ENCODE data around the gene C2CD2L. TPM values are rescaled to one million over a fixed set of nuclear protein-coding genes. Genes with fewer than 3 reads are reported as not detected.

Gene C2CD2L
- total RNA-seq, 2 donors from 2014 or later: 5.1 to 9.0 TPM

DNA sequence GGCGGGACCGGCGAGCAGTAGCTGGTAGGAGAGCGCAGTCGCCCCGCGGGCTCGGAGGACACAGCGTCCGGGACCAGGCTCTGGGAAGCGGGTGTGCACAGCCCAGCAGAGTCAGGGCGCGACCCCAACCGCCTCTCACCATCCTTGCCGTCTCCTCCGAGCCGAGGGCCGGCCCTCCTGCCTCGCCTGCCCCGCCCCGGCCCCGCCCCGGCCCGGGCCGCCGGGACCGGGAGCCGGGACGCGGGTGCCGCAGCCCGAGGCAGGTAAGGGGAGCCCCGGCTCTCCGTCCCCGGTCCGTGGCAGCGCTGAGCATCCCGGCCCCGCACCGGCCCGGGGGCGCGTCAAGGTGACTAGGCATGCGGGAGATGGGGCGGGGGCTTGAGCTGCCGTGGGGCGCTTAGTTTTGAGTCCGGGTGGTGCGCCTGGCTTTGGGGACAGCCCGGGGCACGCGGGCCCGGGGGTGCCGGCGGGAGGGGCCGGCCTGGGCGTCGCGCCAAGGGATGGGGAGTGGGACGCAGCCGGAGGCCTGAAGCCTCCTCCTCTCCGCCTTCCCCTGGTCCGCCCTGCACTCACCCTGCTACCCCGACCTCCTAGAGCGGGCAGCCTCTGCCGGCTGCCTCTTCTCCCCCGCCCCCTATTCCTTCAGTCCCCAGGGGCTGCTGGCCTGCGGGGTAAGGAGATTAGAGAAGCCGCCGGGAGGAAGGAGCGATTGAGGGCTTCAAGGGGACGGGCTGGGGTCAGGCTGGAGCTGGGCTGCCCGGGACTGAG is 42.1 kb downstream of the C2CD2L start, which contains the start of gene ABCG4:
ABCG4 (plus strand) TSS at position 35 of the 768 bp plus-strand sequence. CDS start 914 bp downstream, outside the sequence.
- TF ChIP-seq, protein P1, sequence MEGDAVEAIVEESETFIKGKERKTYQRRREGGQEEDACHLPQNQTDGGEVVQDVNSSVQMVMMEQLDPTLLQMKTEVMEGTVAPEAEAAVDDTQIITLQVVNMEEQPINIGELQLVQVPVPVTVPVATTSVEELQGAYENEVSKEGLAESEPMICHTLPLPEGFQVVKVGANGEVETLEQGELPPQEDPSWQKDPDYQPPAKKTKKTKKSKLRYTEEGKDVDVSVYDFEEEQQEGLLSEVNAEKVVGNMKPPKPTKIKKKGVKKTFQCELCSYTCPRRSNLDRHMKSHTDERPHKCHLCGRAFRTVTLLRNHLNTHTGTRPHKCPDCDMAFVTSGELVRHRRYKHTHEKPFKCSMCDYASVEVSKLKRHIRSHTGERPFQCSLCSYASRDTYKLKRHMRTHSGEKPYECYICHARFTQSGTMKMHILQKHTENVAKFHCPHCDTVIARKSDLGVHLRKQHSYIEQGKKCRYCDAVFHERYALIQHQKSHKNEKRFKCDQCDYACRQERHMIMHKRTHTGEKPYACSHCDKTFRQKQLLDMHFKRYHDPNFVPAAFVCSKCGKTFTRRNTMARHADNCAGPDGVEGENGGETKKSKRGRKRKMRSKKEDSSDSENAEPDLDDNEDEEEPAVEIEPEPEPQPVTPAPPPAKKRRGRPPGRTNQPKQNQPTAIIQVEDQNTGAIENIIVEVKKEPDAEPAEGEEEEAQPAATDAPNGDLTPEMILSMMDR (IDR thresholded peaks at IDR 0.05): no peak
- TF ChIP-seq POLR2A (IDR thresholded peaks at IDR 0.05) (no peak), POLR2AphosphoS5 (IDR thresholded peaks at IDR 0.05) (no peak)
- Histone ChIP-seq H3K4me3 (peak within 1 kb of the TSS; percentile 41 to 50), H3K9me3 (no peaks in the 10 kb centered on the region), H3K4me1 (replicated peaks) (no peaks in the 10 kb centered on the region), H3K36me3 (no peaks in the 10 kb centered on the region), H3K27me3 (replicated peaks; ENCODE audit: insufficient read depth) (no peaks in the 10 kb centered on the region), H3K27ac (no peak within 1 kb of the TSS)
- 1% methylated on average over 54 of the region's 73 CpGs for WGBS
- intact Hi-C loops (cut with DNase I): no loop called here
- DNase-seq (ENCODE audit: low spot score): no peak

DNA sequence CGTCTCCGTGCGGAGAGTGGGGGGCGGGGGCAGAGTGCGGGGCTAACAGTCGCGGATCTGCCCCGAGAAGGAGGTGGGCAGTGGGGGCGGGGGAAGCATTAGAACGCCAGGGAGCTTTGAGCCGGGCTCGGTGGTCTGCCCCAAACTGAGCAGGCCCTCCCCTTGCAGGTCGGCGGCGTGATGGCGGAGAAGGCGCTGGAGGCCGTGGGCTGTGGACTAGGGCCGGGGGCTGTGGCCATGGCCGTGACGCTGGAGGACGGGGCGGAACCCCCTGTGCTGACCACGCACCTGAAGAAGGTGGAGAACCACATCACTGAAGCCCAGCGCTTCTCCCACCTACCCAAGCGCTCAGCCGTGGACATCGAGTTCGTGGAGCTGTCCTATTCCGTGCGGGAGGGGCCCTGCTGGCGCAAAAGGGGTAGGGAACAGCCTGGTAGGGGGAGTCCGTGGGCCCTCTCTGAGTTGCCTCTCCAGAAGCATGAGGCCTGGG is 42.7 kb downstream of the C2CD2L start:
- no peak for TF ChIP-seq POLR2AphosphoS5 (IDR thresholded peaks at IDR 0.05)
- no peak for TF ChIP-seq POLR2A (IDR thresholded peaks at IDR 0.05)
- TF ChIP-seq, protein P1 (IDR thresholded peaks at IDR 0.05): no peak
- intact Hi-C loops (cut with DNase I): no loop called here
- Histone ChIP-seq H3K27ac (no peak overlapping the region), H3K27me3 (replicated peaks; ENCODE audit: insufficient read depth) (no peaks in the 10 kb centered on the region), H3K36me3 (no peaks in the 10 kb centered on the region), H3K4me3 (peak overlapping the region; percentile 41 to 50), H3K4me1 (replicated peaks) (no peaks in the 10 kb centered on the region), H3K9me3 (no peaks in the 10 kb centered on the region)
- DNase-seq (ENCODE audit: low spot score): no peak
- 41% methylated on average over 28 of the region's 33 CpGs for WGBS

DNA sequence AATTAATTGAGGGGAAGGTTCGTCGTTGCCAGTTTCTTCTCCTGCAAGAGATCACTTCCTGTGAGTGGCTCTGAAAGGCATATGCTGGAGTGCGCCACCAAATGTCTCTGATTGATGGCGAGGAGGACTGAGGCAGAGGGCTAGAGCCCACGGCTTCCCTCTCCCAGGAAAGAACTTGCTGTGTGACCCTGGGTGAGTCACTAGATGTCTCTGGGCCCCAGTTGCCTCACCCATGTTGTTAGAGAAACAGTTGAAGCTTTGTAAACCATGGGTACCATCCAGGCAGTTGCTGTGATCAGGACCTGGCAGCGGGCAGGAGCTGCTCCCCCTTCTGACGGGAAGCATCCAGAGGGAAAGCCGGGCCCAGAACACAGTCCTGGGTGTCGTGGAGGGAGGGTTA is 44.9 kb downstream of the C2CD2L start:
- H3K36me3 ChIP-seq: no peaks in the 10 kb centered on the region
- H3K4me3 ChIP-seq: no peak overlapping the region
- DNase-seq (ENCODE audit: low spot score): no peak
- WGBS: 83% methylated on average over 9 of the region's 9 CpGs
- H3K9me3 ChIP-seq: no peaks in the 10 kb centered on the region
- no peaks in the 10 kb centered on the region for H3K4me1 ChIP-seq (replicated peaks)
- H3K27ac ChIP-seq: no peak overlapping the region
- no peaks in the 10 kb centered on the region for H3K27me3 ChIP-seq (replicated peaks; ENCODE audit: insufficient read depth)
- intact Hi-C loops (cut with DNase I): no loop called here
- TF ChIP-seq POLR2A (IDR thresholded peaks at IDR 0.05): no peak
- no peak for TF ChIP-seq POLR2AphosphoS5 (IDR thresholded peaks at IDR 0.05)
- TF ChIP-seq, protein P1 (IDR thresholded peaks at IDR 0.05): no peak

DNA sequence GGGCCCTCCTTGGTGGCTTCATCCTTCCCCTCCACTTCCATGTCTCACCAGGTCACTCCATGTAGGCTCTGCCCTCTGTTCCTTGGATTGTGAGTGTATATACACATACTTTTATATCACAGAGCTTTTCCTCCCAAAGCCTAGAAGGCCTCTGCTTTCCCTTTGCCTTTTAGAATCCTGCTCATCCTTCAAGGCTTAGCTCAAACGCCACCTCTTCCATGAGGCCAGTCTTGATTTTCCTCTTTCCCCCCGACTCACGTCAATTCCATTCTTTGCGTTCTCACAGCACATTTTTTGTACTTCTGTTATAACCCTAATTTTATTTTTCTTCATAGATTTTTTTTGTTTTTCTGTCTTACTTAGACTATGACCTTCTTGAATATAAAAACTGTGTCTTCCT is 45.5 kb downstream of the C2CD2L start:
- no peak for DNase-seq (ENCODE audit: low spot score)
- TF ChIP-seq, protein P1 (IDR thresholded peaks at IDR 0.05): no peak
- no peak for TF ChIP-seq POLR2A (IDR thresholded peaks at IDR 0.05)
- TF ChIP-seq POLR2AphosphoS5 (IDR thresholded peaks at IDR 0.05): no peak
- H3K4me3 ChIP-seq: no peak overlapping the region
- no peaks in the 10 kb centered on the region for H3K27me3 ChIP-seq (replicated peaks; ENCODE audit: insufficient read depth)
- H3K36me3 ChIP-seq: no peaks in the 10 kb centered on the region
- H3K27ac ChIP-seq: no peak overlapping the region
- intact Hi-C loops (cut with DNase I): no loop called here
- no peaks in the 10 kb centered on the region for H3K4me1 ChIP-seq (replicated peaks)
- no peaks in the 10 kb centered on the region for H3K9me3 ChIP-seq
- WGBS: 86% methylated on average over 4 of the region's 4 CpGs
